ENCODE measurements around the gene IRAK1.

Gene IRAK1

GRCh38 chrX:154040307-154040756 is 20.6 kb upstream of the IRAK1 start:
- peak; percentile 70 to 92 (median 81) for DNase-seq

GRCh38 chrX:154039577-154039976 is 19.9 kb upstream of the IRAK1 start:
- DNase-seq, result no peak

- peak in 2 of 4 experiments; percentile 37 to 40 for DNase-seq
Observed at GRCh38 chrX:154038656-154039055, 19.0 kb upstream of the IRAK1 start.

- no peak for DNase-seq
Observed at GRCh38 chrX:154037754-154038153, 18.1 kb upstream of the IRAK1 start.

- DNase-seq, result no peak
Observed at GRCh38 chrX:154036513-154036912, 16.8 kb upstream of the IRAK1 start.

DNA sequence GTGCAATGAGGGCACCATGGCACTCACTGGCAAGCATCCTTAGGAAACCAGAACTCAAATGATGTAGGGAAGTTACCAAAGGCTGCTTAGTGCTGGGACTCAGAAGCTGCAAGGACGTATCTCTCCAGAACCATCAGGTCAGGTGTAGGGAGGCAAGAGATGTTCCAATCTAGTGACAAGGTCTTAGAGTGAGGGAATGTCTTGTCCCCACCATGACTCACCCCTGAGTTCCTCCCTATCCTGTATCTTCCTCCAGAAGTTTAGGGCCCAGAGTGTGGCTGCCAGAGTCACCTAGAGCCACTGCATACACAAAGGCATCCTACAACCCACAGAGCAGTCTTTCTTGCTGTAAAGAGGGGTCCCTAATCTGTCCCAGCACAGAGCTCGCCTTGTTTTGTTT is 14.1 kb upstream of the IRAK1 start:
- DNase-seq, result no peak

DNA sequence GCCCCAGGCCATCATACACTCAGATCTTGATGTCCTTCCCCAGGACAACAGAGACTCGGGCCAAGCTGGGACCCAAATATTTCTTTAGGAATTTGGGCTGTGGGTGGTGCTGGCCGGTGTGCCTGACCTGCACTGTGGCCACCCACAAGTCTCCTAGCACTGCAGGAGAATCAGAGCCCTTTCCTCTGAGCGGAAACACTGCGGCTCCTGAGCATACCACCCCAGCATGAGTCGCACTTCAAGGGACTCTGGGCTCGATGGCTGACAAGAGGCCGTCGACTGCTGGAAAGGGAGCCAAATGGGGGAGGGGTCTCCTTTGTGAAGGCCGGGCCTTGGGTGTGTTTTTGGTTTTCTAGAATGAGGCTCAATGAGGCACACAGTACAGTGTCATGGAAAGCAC is 13.0 kb upstream of the IRAK1 start:
- no peak for DNase-seq

DNA sequence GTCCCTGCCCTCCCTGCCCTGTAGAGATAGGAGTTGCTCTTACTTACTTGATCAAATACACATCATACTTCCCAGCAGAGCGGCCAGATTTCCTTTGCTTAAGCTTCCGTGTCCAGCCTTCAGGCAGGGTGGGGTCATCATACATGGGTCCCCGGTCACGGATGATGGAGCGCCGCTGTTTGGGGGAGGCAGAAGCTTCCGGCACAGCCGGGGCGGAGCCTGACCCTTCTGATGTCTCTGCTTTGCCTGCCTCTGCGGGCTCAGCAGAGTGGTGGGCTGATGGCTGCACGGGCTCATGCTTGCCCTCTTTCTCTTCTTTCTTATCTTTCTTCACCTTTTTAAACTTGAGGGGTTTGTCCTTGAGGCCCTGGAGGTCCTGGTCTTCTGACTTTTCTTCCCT is 12.5 kb upstream of the IRAK1 start:
- no peak for DNase-seq

DNA sequence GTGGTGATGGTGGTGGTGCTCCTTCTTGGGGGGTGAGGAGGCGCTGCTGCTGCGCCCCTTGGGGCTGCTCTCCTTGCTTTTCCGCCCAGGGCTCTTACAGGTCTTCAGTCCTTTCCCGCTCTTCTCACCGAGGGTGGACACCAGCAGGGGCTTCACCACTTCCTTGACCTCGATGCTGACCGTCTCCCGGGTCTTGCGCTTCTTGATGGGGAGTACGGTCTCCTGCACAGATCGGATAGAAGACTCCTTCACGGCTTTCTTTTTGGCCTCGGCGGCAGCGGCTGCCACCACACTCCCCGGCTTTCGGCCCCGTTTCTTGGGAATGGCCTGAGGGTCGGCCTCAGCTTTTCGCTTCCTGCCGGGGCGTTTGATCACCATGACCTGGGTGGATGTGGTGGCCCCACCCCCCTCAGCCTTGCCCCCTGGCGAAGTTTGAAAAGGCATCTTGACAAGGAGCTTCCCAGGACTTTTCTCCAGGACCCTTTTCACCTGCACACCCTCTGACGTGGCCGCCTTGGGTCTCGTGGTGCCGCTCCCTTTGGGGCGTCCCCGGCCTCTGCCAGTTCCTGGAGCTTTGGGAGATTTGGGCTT is 11.1 kb upstream of the IRAK1 start:
- no peak for DNase-seq

- no peak for DNase-seq
Observed at GRCh38 chrX:154030266-154030665, 10.6 kb upstream of the IRAK1 start.

DNA sequence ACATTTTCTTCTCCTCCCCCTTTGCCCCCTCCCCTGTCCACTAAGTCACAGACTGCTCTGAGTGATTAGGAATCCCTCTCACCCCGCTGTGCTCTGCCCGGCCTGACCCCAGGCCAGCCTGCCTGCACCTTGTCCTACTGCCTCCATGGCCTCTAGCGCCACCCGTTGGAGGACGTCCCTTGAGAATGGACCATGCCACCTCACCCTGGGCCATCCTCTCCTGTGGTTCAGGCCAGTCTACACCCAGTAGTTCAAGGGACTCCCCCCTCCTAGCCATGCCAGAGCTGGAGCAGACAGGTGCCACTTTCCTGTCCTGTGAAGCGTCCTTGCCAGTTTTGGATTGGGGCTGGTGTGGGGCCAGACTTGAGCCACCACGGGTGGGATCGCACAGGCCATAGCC is 9.7 kb upstream of the IRAK1 start:
- no peak for DNase-seq

GRCh38 chrX:154028502-154029184 is 8.9 kb upstream of the IRAK1 start:
- DNase-seq, result no peak

DNA sequence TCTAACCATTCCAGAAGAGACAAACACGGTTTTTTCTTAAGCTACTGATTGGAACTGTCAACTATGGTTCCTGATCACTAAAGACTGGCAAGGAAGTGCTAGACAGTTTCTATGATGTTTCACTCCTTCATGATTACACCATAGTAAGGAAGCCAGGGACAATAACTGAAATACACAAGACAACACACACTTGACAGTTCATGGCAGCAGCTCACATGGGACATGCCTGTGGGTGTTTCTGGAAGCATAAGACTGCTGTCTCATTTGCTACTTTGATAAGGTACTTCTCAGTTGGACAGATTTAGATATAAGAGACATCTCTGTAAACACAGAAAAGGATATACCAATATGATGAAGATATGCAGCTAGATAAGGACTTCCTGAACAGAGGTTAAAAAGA is 8.3 kb upstream of the IRAK1 start:
- DNase-seq, result peak; percentile 17 to 58 (median 51)

- DNase-seq, result no peak
Observed at GRCh38 chrX:154027022-154027402, 7.3 kb upstream of the IRAK1 start.

DNA sequence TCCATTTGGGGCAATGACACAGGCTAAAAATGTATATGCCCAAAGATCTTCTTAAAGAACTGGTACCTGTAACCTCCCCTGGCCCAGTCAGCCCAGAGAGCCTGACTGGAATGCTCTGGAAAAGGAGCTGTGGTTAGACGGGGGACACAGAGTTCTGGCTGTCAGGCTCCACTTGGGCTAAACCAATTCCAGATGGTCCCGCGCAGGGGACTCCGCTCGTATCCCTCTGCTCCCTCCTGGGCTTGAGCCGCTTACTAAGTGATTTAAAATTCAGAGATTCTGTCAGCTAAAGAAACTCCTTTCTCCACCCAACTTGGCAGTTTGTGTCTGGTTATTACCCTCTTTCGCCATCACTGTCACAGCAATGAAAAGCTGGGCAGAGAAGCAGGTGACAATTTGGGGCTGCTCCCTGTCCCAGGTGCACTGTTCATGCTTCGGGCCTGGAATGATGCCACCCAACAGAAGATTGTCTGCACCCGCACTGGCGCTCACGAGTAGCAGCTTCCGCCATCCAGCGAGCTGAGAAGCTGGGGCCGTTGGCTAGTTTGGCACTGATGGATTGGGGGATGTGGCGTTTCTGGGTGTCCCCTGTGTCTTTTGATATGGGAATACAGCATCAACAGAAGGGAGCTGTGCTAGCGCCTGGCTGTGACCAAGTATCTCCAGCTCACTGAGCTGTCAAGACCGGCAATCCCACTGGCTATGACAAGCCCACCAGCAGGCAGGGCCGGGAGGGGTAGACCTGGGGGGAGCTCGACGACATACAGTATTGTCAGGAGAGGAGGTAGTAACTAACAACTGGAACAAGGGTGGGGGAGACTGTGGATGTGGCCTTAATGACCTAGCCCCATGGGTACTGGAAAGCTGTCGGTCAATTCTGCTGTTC is 6.7 kb upstream of the IRAK1 start:
- DNase-seq, result no peak

- DNase-seq, result peak in 2 of 4 experiments; percentile 4 to 28
Observed at GRCh38 chrX:154025230-154025629, 5.5 kb upstream of the IRAK1 start.

GRCh38 chrX:154024271-154024670 is 4.6 kb upstream of the IRAK1 start:
- no peak for DNase-seq

- no peak for DNase-seq
Observed at GRCh38 chrX:154023276-154024000, 3.7 kb upstream of the IRAK1 start.

DNA sequence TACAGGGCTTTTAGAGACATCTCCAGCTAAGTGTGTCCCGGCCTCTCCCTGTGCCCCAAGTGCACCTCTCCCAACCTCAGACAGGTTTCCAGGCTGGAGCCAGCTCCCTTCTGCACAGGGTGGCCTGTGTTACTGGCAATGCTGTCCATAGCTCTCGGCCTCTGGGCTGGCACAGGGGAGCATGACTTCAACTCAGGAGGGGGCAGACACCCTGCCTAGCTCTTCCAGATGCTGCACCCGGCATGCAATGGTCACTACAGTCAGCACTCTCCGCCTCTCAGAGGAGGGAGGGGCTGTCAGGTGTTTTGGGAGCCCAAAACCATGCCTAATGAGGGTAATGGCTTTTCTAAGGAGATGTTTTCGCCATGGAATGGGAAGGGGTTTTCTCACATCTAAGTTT is 2.4 kb upstream of the IRAK1 start:
- no peak for DNase-seq

DNA sequence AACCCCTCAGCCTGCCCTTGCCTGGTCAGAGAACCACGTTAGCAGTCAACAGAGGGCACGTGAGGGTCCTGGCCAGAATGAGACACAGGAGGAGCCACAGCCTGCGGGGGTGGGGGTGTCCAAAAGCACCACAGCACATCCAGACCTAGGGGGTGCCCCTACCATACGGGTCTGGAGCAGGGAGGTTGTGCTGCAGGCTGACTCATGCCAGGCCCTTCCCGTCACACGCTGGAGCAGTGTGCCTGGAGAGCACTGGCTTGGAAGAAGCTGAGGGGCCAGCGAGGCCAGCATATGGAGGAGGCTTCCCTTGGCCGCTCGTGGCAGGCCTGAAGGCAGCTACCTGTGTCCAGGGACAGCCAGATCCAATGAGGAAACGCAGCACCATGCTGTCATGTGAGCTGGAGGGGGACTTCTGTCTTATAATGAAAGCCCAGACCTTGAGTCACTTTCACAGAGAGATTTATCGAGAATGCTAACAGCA is 1.5 kb upstream of the IRAK1 start:
- peak; percentile 46 to 69 (median 62) for DNase-seq

GRCh38 chrX:154020536-154021115 is 924 bp upstream of the IRAK1 start:
- peak; percentile 72 to 81 (median 76) for DNase-seq

GRCh38 chrX:154019061-154019621 is 561 bp downstream of the IRAK1 start:
- DNase-seq, result peak in 1 of 4 experiments; percentile 42
